Measurements from ENCODE around the gene NQO1. TPM values are rescaled to one million over a fixed set of nuclear protein-coding genes. Genes with fewer than 3 reads are reported as not detected.
"Not testable (repeated sequence)": the region's sequence is repeated elsewhere in the genome, so short reads cannot be mapped to it uniquely, and the experiment has no call there.

NQO1 gene
- total RNA-seq, 1 donor from 2014 or later: 470 TPM

GRCh38 chr16:69741951-69742904 is 15.9 kb upstream of the NQO1 start:
- peak overlapping the region; percentile 77 for H3K27ac Mint-ChIP-seq (ENCODE audit: unreplicated experiment)
- peaks cover 36% of the 10 kb centered on the region for H3K36me3 Mint-ChIP-seq (ENCODE audit: unreplicated experiment)
- H3K4me3 Mint-ChIP-seq (ENCODE audit: unreplicated experiment): peak overlapping the region; percentile 20
- peaks cover 22% of the 10 kb centered on the region for H3K4me1 Mint-ChIP-seq (ENCODE audit: unreplicated experiment)
- DNase-seq (ENCODE audit: extremely low spot score, unreplicated experiment): peak; percentile 93
- no peaks in the 10 kb centered on the region for H3K27me3 Mint-ChIP-seq (ENCODE audit: unreplicated experiment)
- TF ChIP-seq CTCF (IDR thresholded peaks at IDR 0.05): no peak
- no peaks in the 10 kb centered on the region for H3K9me3 Mint-ChIP-seq (ENCODE audit: unreplicated experiment)

GRCh38 chr16:69741519-69741918 is 15.2 kb upstream of the NQO1 start:
- peaks cover 37% of the 10 kb centered on the region for H3K36me3 Mint-ChIP-seq (ENCODE audit: unreplicated experiment)
- TF ChIP-seq CTCF (IDR thresholded peaks at IDR 0.05): no peak
- no peaks in the 10 kb centered on the region for H3K9me3 Mint-ChIP-seq (ENCODE audit: unreplicated experiment)
- peak overlapping the region; percentile 77 for H3K27ac Mint-ChIP-seq (ENCODE audit: unreplicated experiment)
- peak overlapping the region; percentile 20 for H3K4me3 Mint-ChIP-seq (ENCODE audit: unreplicated experiment)
- no peaks in the 10 kb centered on the region for H3K27me3 Mint-ChIP-seq (ENCODE audit: unreplicated experiment)
- DNase-seq (ENCODE audit: extremely low spot score, unreplicated experiment): no peak
- H3K4me1 Mint-ChIP-seq (ENCODE audit: unreplicated experiment): peaks cover 22% of the 10 kb centered on the region

- peaks cover 13% of the 10 kb centered on the region for H3K4me1 Mint-ChIP-seq (ENCODE audit: unreplicated experiment)
- DNase-seq (ENCODE audit: extremely low spot score, unreplicated experiment): no peak
Measured at GRCh38 chr16:69732101-69732500, 5.7 kb upstream of the NQO1 start.

GRCh38 chr16:69731280-69731679 is 4.9 kb upstream of the NQO1 start:
- H3K36me3 Mint-ChIP-seq (ENCODE audit: unreplicated experiment): not testable (repeated sequence)

More at GRCh38 chr16:69732101-69732500, 5.7 kb upstream of the NQO1 start:
- peaks cover 2% of the 10 kb centered on the region for H3K36me3 Mint-ChIP-seq (ENCODE audit: unreplicated experiment)
- TF ChIP-seq CTCF (IDR thresholded peaks at IDR 0.05): no peak
- no peaks in the 10 kb centered on the region for H3K27me3 Mint-ChIP-seq (ENCODE audit: unreplicated experiment)
- H3K9me3 Mint-ChIP-seq (ENCODE audit: unreplicated experiment): no peaks in the 10 kb centered on the region
- no peak overlapping the region for H3K4me3 Mint-ChIP-seq (ENCODE audit: unreplicated experiment)
- H3K27ac Mint-ChIP-seq (ENCODE audit: unreplicated experiment): no peak overlapping the region

GRCh38 chr16:69729030-69729429 is 2.7 kb upstream of the NQO1 start:
- not testable (repeated sequence) for H3K9me3 Mint-ChIP-seq (ENCODE audit: unreplicated experiment); DNase-seq (ENCODE audit: extremely low spot score, unreplicated experiment); H3K4me3 Mint-ChIP-seq (ENCODE audit: unreplicated experiment); H3K36me3 Mint-ChIP-seq (ENCODE audit: unreplicated experiment); H3K27me3 Mint-ChIP-seq (ENCODE audit: unreplicated experiment)
- H3K27ac Mint-ChIP-seq (ENCODE audit: unreplicated experiment): peak overlapping the region; percentile 34
- H3K4me1 Mint-ChIP-seq (ENCODE audit: unreplicated experiment): peaks cover 33% of the 10 kb centered on the region

More at GRCh38 chr16:69731280-69731679, 4.9 kb upstream of the NQO1 start:
- H3K27me3 Mint-ChIP-seq (ENCODE audit: unreplicated experiment); H3K27ac Mint-ChIP-seq (ENCODE audit: unreplicated experiment); DNase-seq (ENCODE audit: extremely low spot score, unreplicated experiment); H3K4me3 Mint-ChIP-seq (ENCODE audit: unreplicated experiment); H3K9me3 Mint-ChIP-seq (ENCODE audit: unreplicated experiment): not testable (repeated sequence)
- H3K4me1 Mint-ChIP-seq (ENCODE audit: unreplicated experiment): peaks cover 20% of the 10 kb centered on the region

- peak overlapping the region; percentile 100 for H3K27ac Mint-ChIP-seq (ENCODE audit: unreplicated experiment)
- peaks cover 6% of the 10 kb centered on the region for H3K36me3 Mint-ChIP-seq (ENCODE audit: unreplicated experiment)
- no peaks in the 10 kb centered on the region for H3K27me3 Mint-ChIP-seq (ENCODE audit: unreplicated experiment)
- TF ChIP-seq CTCF (IDR thresholded peaks at IDR 0.05): no peak
- no peak for DNase-seq (ENCODE audit: extremely low spot score, unreplicated experiment)
- no peak overlapping the region for H3K4me3 Mint-ChIP-seq (ENCODE audit: unreplicated experiment)
- no peaks in the 10 kb centered on the region for H3K9me3 Mint-ChIP-seq (ENCODE audit: unreplicated experiment)
- peaks cover 44% of the 10 kb centered on the region for H3K4me1 Mint-ChIP-seq (ENCODE audit: unreplicated experiment)
Measured at GRCh38 chr16:69727916-69728270, 1.5 kb upstream of the NQO1 start.

Data from osteocyte (in vitro differentiated cells).